H1 (cell line): ENCODE results near the gene AIFM2. TPM values are rescaled to one million over a fixed set of nuclear protein-coding genes. Genes with fewer than 3 reads are reported as not detected.

Source experiments
- CTCF ChIA-PET: fragments of 300-600 bp; sonication (Branson Sonifier 250); formaldehyde crosslinking; loops from one replicate; lab custom pipeline; 2021; ENCODE audit not compliant: partially characterized antibody; lab: Charles Lee
- POLR2A ChIA-PET: fragments of 300-600 bp; sonication (Branson Sonifier 250); formaldehyde crosslinking; loops from one replicate; lab custom pipeline; 2021; ENCODE audit warnings: inconsistent platforms; ENCODE audit not compliant: partially characterized antibody; lab: Charles Lee
- DNase-seq, 2 experiments: peaks; one replicate each; pipeline versions ENCODE4 v3.0.0 to v3.0.0-alpha.2; 2010 to 2022; ENCODE audit warnings: low spot score in 2 of 2, low read depth in 1 of 2, mixed read lengths in 1 of 2
- FAIRE-seq: peaks from 2 replicates; lab custom pipeline; 2011; peaks lifted over from hg19 to GRCh38; lab: Jason Lieb, UNC
- H2AFZ ChIP-seq: 2 replicates; pipeline ENCODE4 v1.8.1; 2012; ENCODE audit warnings: low read length, inconsistent platforms
- H2AK5ac ChIP-seq: 2 replicates; pipeline ENCODE4 v1.6.1; 2013; ENCODE audit warnings: low read depth, low read length
- H2BK120ac ChIP-seq: replicated peaks from 2 replicates; pipeline ENCODE3; 2013; ENCODE audit warnings: low read depth, low read length, inconsistent platforms
- H2BK12ac ChIP-seq: 2 replicates; pipeline ENCODE4 v1.6.1; 2013; ENCODE audit warnings: low read depth, low read length
- H2BK15ac ChIP-seq: 2 replicates; pipeline ENCODE4 v1.6.1; 2013; ENCODE audit warnings: low read length
- H2BK20ac ChIP-seq: 2 replicates; pipeline ENCODE4 v1.6.1; 2013; ENCODE audit warnings: low read length
- H2BK5ac ChIP-seq: 2 replicates; pipeline ENCODE4 v1.6.1; 2013; ENCODE audit warnings: low read depth, low read length
- H3K14ac ChIP-seq: 2 replicates; pipeline ENCODE4 v1.6.1; 2013; ENCODE audit warnings: inconsistent platforms; ENCODE audit not compliant: insufficient read length
- H3K18ac ChIP-seq: 2 replicates; pipeline ENCODE4 v1.6.1; 2013; ENCODE audit warnings: low read length; ENCODE audit errors: extremely low read depth
- H3K23ac ChIP-seq: 2 replicates; pipeline ENCODE4 v1.6.1; 2013; ENCODE audit warnings: inconsistent platforms; ENCODE audit not compliant: insufficient read length
- H3K23me2 ChIP-seq: 2 replicates; pipeline ENCODE4 v1.6.1; 2013; ENCODE audit warnings: low read depth, low read length
- H3K27ac ChIP-seq: 2 replicates; pipeline ENCODE4 v1.6.1; 2011; ENCODE audit warnings: low read depth, low read length, inconsistent platforms
- H3K27me3 ChIP-seq, 4 experiments: replicated peaks in 1 of 4; 1 replicate in 1 of 4; 2 replicates in 3 of 4; pipeline versions ENCODE4 v1.6.1 to v1.8.1; 2011 to 2013; ENCODE audit warnings: low read length in 3 of 4, mild to moderate bottlenecking in 3 of 4, inconsistent platforms in 2 of 4, mixed read lengths in 2 of 4, moderate library complexity in 1 of 4; ENCODE audit not compliant: control insufficient read depth in 3 of 4, insufficient read depth in 3 of 4; ENCODE audit errors: extremely low read depth in 1 of 4
- H3K36me3 ChIP-seq, 4 experiments: 2 replicates each; pipeline versions ENCODE4 v1.6.1 to v1.8.1; 2011 to 2013; ENCODE audit warnings: mild to moderate bottlenecking in 4 of 4, low read length in 3 of 4, moderate library complexity in 2 of 4, control low read depth in 1 of 4, inconsistent platforms in 1 of 4; ENCODE audit not compliant: insufficient read depth in 4 of 4, control insufficient read depth in 2 of 4
- H3K4ac ChIP-seq: replicated peaks from 2 replicates; pipeline ENCODE3; 2013; ENCODE audit warnings: low read length, low read depth, mixed read lengths, inconsistent platforms; ENCODE audit not compliant: insufficient read length
- H3K4me1 ChIP-seq, 4 experiments: replicated peaks in 1 of 4; 1 replicate in 1 of 4; 2 replicates in 3 of 4; pipeline versions ENCODE4 v1.6.1 to v1.8.1; 2011 to 2013; ENCODE audit warnings: low read length in 3 of 4, inconsistent platforms in 2 of 4, mixed read lengths in 1 of 4; ENCODE audit not compliant: insufficient read depth in 4 of 4, control insufficient read depth in 3 of 4
- H3K4me2 ChIP-seq, 2 experiments: 2 replicates each; pipeline versions ENCODE4 v1.6.1 to v1.8.1; 2011 to 2013; ENCODE audit warnings: low read depth in 2 of 2, low read length in 2 of 2, control low read depth in 1 of 2, inconsistent platforms in 1 of 2, mild to moderate bottlenecking in 1 of 2; ENCODE audit not compliant: insufficient read depth in 1 of 2
- H3K4me3 ChIP-seq, 4 experiments: fragments of 200-600, 300-600 bp in 1 of 4; sonication (generic), shearing (Covaris generic), sonication (Bioruptor Twin) in 1 of 4; 2 replicates each; pipeline versions ENCODE4 v1.5.1 to v1.8.1; 2011 to 2016; ENCODE audit warnings: low read length in 4 of 4, low read depth in 3 of 4, control low read depth in 2 of 4, inconsistent platforms in 2 of 4, mild to moderate bottlenecking in 2 of 4, mixed read lengths in 1 of 4, moderate library complexity in 1 of 4; ENCODE audit not compliant: insufficient read depth in 2 of 4; ENCODE audit errors: extremely low read depth in 1 of 4
- H3K56ac ChIP-seq: replicated peaks from 2 replicates; pipeline ENCODE3; 2013; ENCODE audit warnings: low read depth, mild to moderate bottlenecking, mixed read lengths, low read length, inconsistent platforms; ENCODE audit not compliant: insufficient read length
- H3K79me1 ChIP-seq: 2 replicates; pipeline ENCODE4 v1.6.1; 2013; ENCODE audit warnings: low read depth, low read length, control low read depth
- H3K79me2 ChIP-seq, 2 experiments: 2 replicates each; pipeline versions ENCODE4 v1.6.1 to v1.8.1; 2012 to 2013; ENCODE audit warnings: low read length in 2 of 2, mild to moderate bottlenecking in 2 of 2, inconsistent platforms in 1 of 2; ENCODE audit not compliant: insufficient read depth in 2 of 2, control insufficient read depth in 1 of 2
- H3K9ac ChIP-seq, 4 experiments: replicated peaks in 1 of 4; 1 replicate in 1 of 4; 2 replicates in 3 of 4; pipeline versions ENCODE4 v1.6.1 to v1.8.1; 2011 to 2013; ENCODE audit warnings: low read depth in 3 of 4, low read length in 3 of 4, control low read depth in 2 of 4, mild to moderate bottlenecking in 2 of 4, moderate library complexity in 2 of 4, inconsistent platforms in 1 of 4; ENCODE audit errors: extremely low read depth in 1 of 4
- H3K9me3 ChIP-seq, 2 experiments: 2 replicates each; pipeline versions ENCODE4 v1.6.1 to v1.8.1; 2012 to 2013; ENCODE audit warnings: mild to moderate bottlenecking in 2 of 2, moderate library complexity in 2 of 2, control low read depth in 1 of 2, inconsistent platforms in 1 of 2, low read depth in 1 of 2, low read length in 1 of 2, mixed read lengths in 1 of 2; ENCODE audit not compliant: insufficient read depth in 2 of 2
- H4K20me1 ChIP-seq, 2 experiments: replicated peaks in 1 of 2; 2 replicates each; pipeline versions ENCODE3 to v1.8.1; 2011 to 2013; ENCODE audit warnings: inconsistent platforms in 2 of 2, low read length in 2 of 2, mild to moderate bottlenecking in 1 of 2; ENCODE audit not compliant: insufficient read depth in 2 of 2, control insufficient read depth in 1 of 2
- H4K5ac ChIP-seq: 2 replicates; pipeline ENCODE4 v1.6.1; 2013; ENCODE audit warnings: low read length, low read depth, mixed read lengths, inconsistent platforms; ENCODE audit not compliant: insufficient read length
- H4K8ac ChIP-seq: 2 replicates; pipeline ENCODE4 v1.8.0; 2013; ENCODE audit warnings: mild to moderate bottlenecking, moderate library complexity, low read length, inconsistent platforms; ENCODE audit not compliant: insufficient read depth; ENCODE audit errors: extremely low read depth
- H4K91ac ChIP-seq: replicated peaks from 2 replicates; pipeline ENCODE3; 2013; ENCODE audit warnings: low read length, mixed read lengths, inconsistent platforms; ENCODE audit not compliant: insufficient read length
- CHD1 ChIP-seq: IDR thresholded peaks from 2 replicates; pipeline ENCODE4 v1.6.1; 2012; ENCODE audit warnings: low read depth, low read length, improper control_type of control experiment
- E2F6 ChIP-seq: IDR thresholded peaks from 2 replicates; pipeline ENCODE4 v1.6.1; 2012; ENCODE audit warnings: inconsistent platforms
- GTF2F1 ChIP-seq: IDR thresholded peaks from 2 replicates; pipeline ENCODE4 v1.6.1; 2012; ENCODE audit warnings: low read depth, low read length, improper control_type of control experiment, borderline replicate concordance
- JUND ChIP-seq: IDR thresholded peaks from 2 replicates; pipeline ENCODE4 v1.6.1; 2011; ENCODE audit warnings: mild to moderate bottlenecking, improper control_type of control experiment, low read length
- SIRT6 ChIP-seq: IDR thresholded peaks from one replicate; pipeline ENCODE4 v1.7.1; 2012; ENCODE audit warnings: low read length, inconsistent platforms
- TAF1 ChIP-seq: IDR thresholded peaks from 2 replicates; pipeline ENCODE4 v1.6.1; 2011; ENCODE audit warnings: mild to moderate bottlenecking, low read depth, low read length
- WGBS, 2 experiments: shearing (Covaris generic) in 1 of 2; methylation state at CpG; one replicate each; pipeline versions ENCODE4 v1.1.6 to v1.1.7; 2013 to 2015; ENCODE audit warnings: low lambda C conversion rate in 2 of 2, mixed read lengths in 2 of 2, inconsistent platforms in 1 of 2, low coverage in 1 of 2, missing lambda C conversion rate in 1 of 2; ENCODE audit not compliant: insufficient replicate concordance in 2 of 2, insufficient coverage in 1 of 2, insufficient read length in 1 of 2; ENCODE audit errors: extremely low coverage in 1 of 2, missing lambda C conversion rate in 1 of 2; 5-methylcytosine and 5-hydroxymethylcytosine counted together
- polyA plus RNA-seq, 7 experiments: library from polyadenylated mRNA; depleted of rRNA in 3 of 7; stranded (reverse) in 5 of 7; unstranded in 2 of 7; fragments of >200 nt in 5 of 7; fragments of 200-250 nt in 2 of 7; gene quantifications; 1 replicate in 5 of 7; 2 replicates in 1 of 7; 4 replicates in 1 of 7; pipeline versions ENCODE4 v1.2.1 to v1.2.3, GENCODE V29; 2011 to 2013; ENCODE audit warnings: missing spikeins in 2 of 7, mixed read lengths in 2 of 7
- total RNA-seq: library from RNA; stranded (reverse); fragmentation: NEBNext Ultra II Directional; extraction: Animal tissue kit (Norgen Biotek cat#: 25700); gene quantifications from 2 replicates; pipeline ENCODE4 v1.2.1, GENCODE V29; 2021

Gene AIFM2
- total and polyA plus RNA-seq, 2 of the 8 experiments (the other 6 are each of a cell fraction or from before 2014, with no cell fraction given) = 4.0 TPM

DNA sequence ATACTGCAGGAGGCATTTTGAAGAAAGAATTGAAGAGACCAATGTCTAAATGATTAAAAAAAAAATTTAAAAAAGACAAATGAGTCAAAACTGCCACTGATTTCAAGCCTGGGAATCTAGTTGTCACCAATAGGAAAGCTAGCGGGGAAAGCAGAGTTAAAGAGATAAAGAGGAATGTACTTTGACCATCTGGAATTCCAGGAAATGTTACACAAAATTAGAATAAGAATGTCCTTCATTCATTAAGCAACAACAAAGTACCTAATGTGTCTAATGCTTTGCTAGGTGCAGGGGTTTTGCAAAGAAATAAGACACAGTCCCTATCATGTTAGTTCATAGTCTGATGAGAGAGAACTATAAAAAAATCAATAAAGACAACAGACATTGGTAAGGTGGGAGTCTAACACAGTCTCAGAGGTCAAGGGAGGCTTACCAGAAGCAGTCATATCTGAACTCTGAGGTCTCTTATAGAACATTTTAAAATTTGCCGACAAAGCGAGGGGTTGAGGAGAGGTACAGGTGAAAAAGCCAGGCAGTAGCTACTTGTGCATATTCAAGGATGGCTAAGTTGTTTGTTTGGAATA is 22.7 kb upstream of the AIFM2 start:
- Histone ChIP-seq H2BK15ac (no peak overlapping the region), H2AFZ (no peak overlapping the region), H3K79me1 (no peaks in the 10 kb centered on the region), H4K8ac (no peak overlapping the region), H2BK20ac (no peak overlapping the region), H3K79me2 (peaks cover 0 to 5% of the 10 kb centered on the region in 2 experiments; a peak in 1 of 4 replicates), H3K4me2 (no peak overlapping the region), H4K20me1 (peaks cover 2 to 4% of the 10 kb centered on the region in 2 experiments), H2BK120ac (no peak overlapping the region), H3K18ac (no peak overlapping the region), H3K23ac (no peak overlapping the region), H3K27me3 (no peaks in the 10 kb centered on the region), H3K9me3 (no peaks in the 10 kb centered on the region), H3K4me3 (no peak overlapping the region), H3K56ac (no peak overlapping the region), H3K4me1 (peaks cover 0 to 2% (median 0%) of the 10 kb centered on the region in 4 experiments; a peak in 1 of 7 replicates), H3K14ac (no peak overlapping the region), H3K23me2 (no peaks in the 10 kb centered on the region), H3K27ac (no peak overlapping the region), H3K36me3 (peaks cover 10 to 69% (median 35%) of the 10 kb centered on the region in 4 experiments; a peak in 7 of 8 replicates), H3K9ac (no peak overlapping the region), H2AK5ac (no peak overlapping the region), H2BK5ac (no peak overlapping the region), H4K5ac (no peak overlapping the region), H4K91ac (no peak overlapping the region), H3K4ac (no peak overlapping the region), H2BK12ac (no peak overlapping the region)
- DNase-seq (no peak), FAIRE-seq (no peak)
- TF ChIP-seq GTF2F1 (no peak), TAF1 (no peak), CHD1 (no peak), SIRT6 (no peak), E2F6 (no peak), JUND (no peak)
- ChIA-PET POLR2A (interaction anchor here (0.7 kb wide), 1 partner anchor 9 kb away, joined by 4 read pairs; the partner anchor contains the start of gene TYSND1), CTCF (interaction anchor here (0.7 to 1.0 kb wide), 2 partner anchors 39 to 66 kb away, joined by 3 to 5 read pairs; no protein-coding TSS in a partner anchor)
- 54% methylated on average over 3 of the region's 3 CpGs; no CpG with 5 or more reads in 1 of the 2 experiments for WGBS, 2 experiments
